Parathyroid adenoma (tissue), 2 donors: ENCODE measurements around the gene EPHB1.
"Not testable (repeated sequence)": the region's sequence is repeated elsewhere in the genome, so short reads cannot be mapped to it uniquely, and the experiment has no call there.

ENCODE experiments used
- H2AFZ ChIP-seq: fragments of 300-600 bp; sonication (generic); one replicate; pipeline ENCODE4 v1.7.0; 2017; ENCODE audit warnings: antibody characterized with exemption, mild to moderate bottlenecking
- H3K27ac ChIP-seq: fragments of 300-600 bp; sonication (generic); one replicate; pipeline ENCODE4 v1.7.0; 2017
- H3K27me3 ChIP-seq: fragments of 300-600 bp; sonication (generic); one replicate; pipeline ENCODE4 v1.7.0; 2017; ENCODE audit warnings: low read length; ENCODE audit not compliant: control insufficient read depth, insufficient read depth
- H3K36me3 ChIP-seq: fragments of 300-600 bp; sonication (generic); one replicate; pipeline ENCODE4 v1.7.0; 2017; ENCODE audit warnings: low read length; ENCODE audit not compliant: control insufficient read depth, insufficient read depth
- H3K4me1 ChIP-seq: fragments of 300-600 bp; sonication (generic); one replicate; pipeline ENCODE4 v1.7.0; 2017; ENCODE audit warnings: control low read depth
- H3K4me2 ChIP-seq: fragments of 300-600 bp; sonication (generic); one replicate; pipeline ENCODE4 v1.7.0; 2017; ENCODE audit warnings: low read length
- H3K4me3 ChIP-seq: fragments of 300-600 bp; sonication (generic); one replicate; pipeline ENCODE4 v1.7.0; 2017; ENCODE audit warnings: low read depth, low read length
- H3K79me2 ChIP-seq: fragments of 300-600 bp; sonication (generic); one replicate; pipeline ENCODE4 v1.7.0; 2017; ENCODE audit warnings: control low read depth
- H3K9ac ChIP-seq: fragments of 300-600 bp; sonication (generic); one replicate; pipeline ENCODE4 v1.7.0; 2017; ENCODE audit warnings: mild to moderate bottlenecking
- H3K9me3 ChIP-seq: fragments of 300-600 bp; sonication (generic); one replicate; pipeline ENCODE4 v1.7.0; 2017; ENCODE audit warnings: low read length; ENCODE audit not compliant: control insufficient read depth
- CTCF ChIP-seq: fragments of 300-600 bp; sonication (generic); IDR thresholded peaks from one replicate; pipeline ENCODE4 v1.7.0; 2017; ENCODE audit warnings: antibody characterized with exemption, mild to moderate bottlenecking
- donor health status: primary hyperparathyroidism.

The EPHB1 gene

GRCh38 chr3:135018149-135018923, 223.3 kb downstream of the EPHB1 start:
- Histone ChIP-seq H3K9ac (no peak overlapping the region), H2AFZ (peak overlapping the region; percentile 19), H3K27me3 (no peaks in the 10 kb centered on the region), H3K27ac (no peak overlapping the region), H3K79me2 (no peaks in the 10 kb centered on the region), H3K4me3 (no peak overlapping the region), H3K4me2 (no peak overlapping the region), H3K9me3 (no peaks in the 10 kb centered on the region), H3K36me3 (no peaks in the 10 kb centered on the region), H3K4me1 (peaks cover 13% of the 10 kb centered on the region)
- TF ChIP-seq CTCF, result no peak

- no peaks in the 10 kb centered on the region for H3K36me3 ChIP-seq
- no peak for TF ChIP-seq CTCF
Observed at GRCh38 chr3:135020181-135020580, 225.1 kb downstream of the EPHB1 start.

GRCh38 chr3:135023996-135024658, 229.1 kb downstream of the EPHB1 start:
- no peak for TF ChIP-seq CTCF
- H3K4me2 ChIP-seq, result no peak overlapping the region
- no peak overlapping the region for H2AFZ ChIP-seq

More at GRCh38 chr3:135020181-135020580, 225.1 kb downstream of the EPHB1 start:
- Histone ChIP-seq H3K4me3 (no peak overlapping the region), H3K79me2 (no peaks in the 10 kb centered on the region), H3K4me2 (no peak overlapping the region), H3K9ac (no peak overlapping the region), H2AFZ (no peak overlapping the region), H3K27ac (no peak overlapping the region), H3K9me3 (no peaks in the 10 kb centered on the region), H3K27me3 (no peaks in the 10 kb centered on the region), H3K4me1 (peaks cover 13% of the 10 kb centered on the region)

GRCh38 chr3:135030768-135031615, 235.9 kb downstream of the EPHB1 start:
- H3K79me2 ChIP-seq, H3K27ac ChIP-seq, H3K9ac ChIP-seq, H3K4me1 ChIP-seq, H3K4me2 ChIP-seq, H3K4me3 ChIP-seq, H3K9me3 ChIP-seq, H3K36me3 ChIP-seq, H3K27me3 ChIP-seq: not testable (repeated sequence)
- H2AFZ ChIP-seq, result peak overlapping the region; percentile 84

More at GRCh38 chr3:135023996-135024658, 229.1 kb downstream of the EPHB1 start:
- Histone ChIP-seq H3K4me3 (no peak overlapping the region), H3K27me3 (no peaks in the 10 kb centered on the region), H3K79me2 (no peaks in the 10 kb centered on the region), H3K9ac (no peak overlapping the region), H3K36me3 (no peaks in the 10 kb centered on the region), H3K9me3 (no peaks in the 10 kb centered on the region), H3K27ac (no peak overlapping the region), H3K4me1 (no peaks in the 10 kb centered on the region)

- TF ChIP-seq CTCF, result no peak
- Histone ChIP-seq H3K27me3 (peaks cover 3% of the 10 kb centered on the region), H3K4me2 (no peak overlapping the region), H2AFZ (peak overlapping the region; percentile 18), H3K79me2 (no peaks in the 10 kb centered on the region), H3K4me1 (peaks cover 9% of the 10 kb centered on the region), H3K9me3 (no peaks in the 10 kb centered on the region), H3K27ac (no peak overlapping the region), H3K9ac (no peak overlapping the region), H3K36me3 (no peaks in the 10 kb centered on the region), H3K4me3 (no peak overlapping the region)
Observed at GRCh38 chr3:135033737-135034136, 238.7 kb downstream of the EPHB1 start.
